GM18502 (cell line): ENCODE measurements around the gene HHATL.

ENCODE experiments used
- ATAC-seq: cut with Tn5 transposase; IDR thresholded peaks from one replicate; pipeline ENCODE4 v1.9.1; 2021; ENCODE audit warnings: mild to moderate bottlenecking; ENCODE audit not compliant: unreplicated experiment, poor library complexity

HHATL gene

GRCh38 chr3:42700366-42701288, 2.0 kb downstream of the HHATL start:
- no peak for ATAC-seq

- ATAC-seq: no peak
These were observed 3.1 kb downstream of the HHATL start for GRCh38 chr3:42699511-42699971.

GRCh38 chr3:42698911-42699230, 3.7 kb downstream of the HHATL start:
- ATAC-seq: no peak

- no peak for ATAC-seq
These were observed 4.2 kb downstream of the HHATL start for GRCh38 chr3:42698216-42698910.

DNA sequence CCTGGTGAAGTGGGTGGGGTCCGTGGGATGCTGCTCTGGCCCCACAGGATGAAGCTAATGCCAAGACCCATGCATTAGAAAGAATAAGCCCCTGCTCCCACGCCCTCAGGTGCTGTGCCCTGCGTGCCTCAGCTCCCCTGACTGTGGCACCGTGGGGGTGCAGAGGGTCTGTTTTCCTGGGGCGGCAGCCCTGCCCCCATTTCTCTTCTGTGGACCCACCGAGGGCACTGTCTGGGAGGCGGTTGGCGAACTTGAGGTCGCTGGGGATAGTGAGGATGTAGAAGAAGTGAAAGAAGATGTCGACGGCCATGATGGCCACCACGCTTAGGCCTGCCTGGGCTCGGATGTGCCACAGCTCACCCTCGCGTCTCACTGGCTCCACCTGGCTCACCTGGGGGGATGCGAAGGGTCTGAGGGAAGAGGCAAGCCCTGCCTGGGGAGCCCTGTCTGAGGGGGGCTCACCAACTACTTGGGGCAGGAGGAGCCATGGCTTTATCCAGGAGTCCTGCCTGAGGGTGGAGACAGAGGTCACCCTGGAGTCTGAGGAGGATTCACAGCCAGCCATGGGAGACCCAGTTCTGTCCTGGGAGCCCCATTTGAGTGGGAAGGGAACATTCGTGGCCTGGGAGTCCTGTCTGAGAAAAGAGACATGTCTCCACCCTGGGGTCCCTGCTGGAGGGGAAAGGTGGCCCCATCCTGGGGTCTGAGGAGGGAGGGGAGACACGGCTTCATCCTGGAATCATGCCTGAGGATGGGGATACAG, 5.1 kb downstream of the HHATL start:
- no peak for ATAC-seq

GRCh38 chr3:42696356-42697288, 6.0 kb downstream of the HHATL start:
- no peak for ATAC-seq

DNA sequence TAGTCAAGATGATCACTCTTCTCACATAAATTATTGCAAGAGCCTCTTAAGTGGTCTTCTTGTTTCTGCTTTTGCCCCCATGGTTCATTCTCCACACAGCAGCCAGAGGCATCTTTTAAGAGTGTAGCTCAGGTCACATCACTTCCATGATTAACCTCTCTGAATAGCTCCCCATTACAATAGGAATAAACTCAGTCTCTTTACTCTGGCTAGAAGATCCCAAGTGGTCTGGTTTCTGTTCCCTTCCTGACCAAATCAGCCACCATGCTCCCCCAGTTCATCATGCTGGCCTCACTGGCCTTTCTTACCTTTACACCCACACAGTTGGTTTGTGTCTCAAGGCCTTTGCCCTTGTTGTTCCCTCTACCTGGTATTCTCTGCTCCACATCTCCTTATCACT, 8.2 kb downstream of the HHATL start:
- ATAC-seq: no peak

DNA sequence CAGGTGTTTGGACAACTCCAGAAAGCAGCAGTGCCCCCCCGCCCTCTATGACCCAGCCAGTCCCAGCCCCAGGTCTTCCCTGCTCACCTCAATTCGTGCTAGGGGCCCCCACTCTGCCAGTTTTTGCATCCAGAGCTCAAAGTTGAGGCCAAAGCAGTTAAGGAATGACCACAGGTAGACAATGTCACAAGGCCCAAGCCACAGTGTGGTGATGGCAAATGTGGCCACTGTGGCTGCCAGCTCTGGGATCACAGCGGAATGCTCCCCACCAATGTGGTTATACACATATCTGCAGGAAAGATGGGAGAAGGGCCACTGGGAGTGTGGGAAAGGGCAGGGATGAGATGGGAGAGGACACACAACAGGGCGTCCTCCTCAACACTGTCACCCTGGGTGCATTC, 9.1 kb downstream of the HHATL start:
- no peak for ATAC-seq

DNA sequence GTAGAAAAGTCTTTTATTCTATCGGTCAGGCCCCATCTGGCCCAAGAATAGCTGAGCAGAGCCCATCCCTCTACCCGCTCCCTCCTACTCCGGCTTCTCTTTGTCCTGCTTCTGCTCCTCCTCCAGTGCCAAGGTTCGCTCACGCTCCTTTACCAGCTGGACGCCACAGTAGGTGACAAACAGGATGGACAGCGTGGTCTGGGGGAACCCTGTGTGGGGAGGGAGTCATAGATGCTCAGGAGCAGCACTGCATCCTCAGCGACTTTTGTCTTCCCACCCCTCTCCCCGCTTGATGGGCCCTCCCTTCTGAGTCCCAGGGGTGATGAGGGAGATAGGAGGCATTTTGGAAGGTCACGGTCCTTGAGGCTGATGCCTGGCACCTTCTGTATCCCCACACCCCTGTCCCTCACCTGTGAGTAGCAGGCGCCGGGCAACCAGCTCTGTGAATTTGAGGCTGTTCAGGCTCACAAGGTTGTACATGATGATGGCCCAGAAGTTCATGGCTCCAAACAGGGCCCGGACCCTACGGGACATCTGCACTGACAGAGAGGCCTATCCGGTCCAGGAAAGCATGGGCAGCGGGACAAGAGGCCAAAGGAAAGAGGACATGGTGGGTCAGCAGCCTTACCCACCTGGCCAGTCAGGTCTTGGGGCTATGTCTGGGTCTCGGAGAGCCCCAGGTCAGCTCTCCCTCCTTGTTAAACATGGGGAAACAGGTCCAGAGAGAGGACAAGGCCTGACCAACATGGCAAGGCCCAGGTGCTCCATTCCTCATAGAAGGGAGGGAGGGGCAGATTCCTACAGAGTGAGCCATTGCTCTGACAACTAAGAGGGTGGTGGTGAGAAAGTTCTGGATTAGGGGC, 9.7 kb downstream of the HHATL start:
- ATAC-seq: no peak

GRCh38 chr3:42691816-42692666, 10.6 kb downstream of the HHATL start:
- no peak for ATAC-seq

DNA sequence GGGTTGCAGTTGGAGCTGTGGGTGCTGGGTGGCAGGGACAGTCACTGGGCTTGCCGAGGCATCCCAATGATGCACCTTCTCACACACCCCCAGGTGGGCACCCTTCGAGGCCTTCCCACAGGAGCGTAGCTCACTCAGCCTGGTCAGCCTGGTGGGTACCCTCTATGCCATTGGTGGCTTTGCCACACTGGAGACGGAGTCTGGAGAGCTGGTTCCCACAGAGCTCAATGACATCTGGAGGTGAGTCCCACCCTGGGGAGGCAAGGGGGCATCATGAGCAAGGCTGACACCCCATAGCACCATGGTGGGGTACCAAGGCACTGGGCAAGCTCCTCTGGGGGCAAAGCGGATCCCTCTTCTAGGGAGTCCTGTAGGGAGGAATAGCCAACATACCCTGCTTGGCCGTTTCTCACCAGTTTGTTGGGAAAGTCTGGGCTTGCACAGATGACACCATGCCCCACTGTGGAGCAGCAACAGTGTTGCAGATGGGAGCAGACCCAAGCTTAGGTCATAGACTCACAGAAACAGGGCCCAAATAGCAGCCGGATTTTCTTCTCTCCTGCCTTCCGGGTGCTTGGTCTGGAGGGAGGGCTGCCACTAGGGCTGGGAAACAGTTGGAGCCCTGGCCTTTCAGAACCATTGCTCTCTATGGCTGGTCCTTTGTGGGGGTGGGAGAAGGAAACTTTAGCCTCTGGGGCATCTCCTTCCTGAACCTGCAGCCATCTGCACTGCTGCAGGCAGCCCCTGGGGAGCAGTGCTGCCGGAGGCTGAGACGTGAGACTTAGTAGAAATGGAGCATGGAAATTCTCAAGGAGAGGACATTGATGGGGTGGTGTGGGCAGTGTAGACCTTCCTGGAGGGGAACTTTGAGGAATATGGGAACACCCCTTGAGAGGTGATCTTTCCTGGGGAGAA, 11.6 kb downstream of the HHATL start:
- ATAC-seq: no peak

GRCh38 chr3:42690191-42690590, 12.4 kb downstream of the HHATL start:
- no peak for ATAC-seq

DNA sequence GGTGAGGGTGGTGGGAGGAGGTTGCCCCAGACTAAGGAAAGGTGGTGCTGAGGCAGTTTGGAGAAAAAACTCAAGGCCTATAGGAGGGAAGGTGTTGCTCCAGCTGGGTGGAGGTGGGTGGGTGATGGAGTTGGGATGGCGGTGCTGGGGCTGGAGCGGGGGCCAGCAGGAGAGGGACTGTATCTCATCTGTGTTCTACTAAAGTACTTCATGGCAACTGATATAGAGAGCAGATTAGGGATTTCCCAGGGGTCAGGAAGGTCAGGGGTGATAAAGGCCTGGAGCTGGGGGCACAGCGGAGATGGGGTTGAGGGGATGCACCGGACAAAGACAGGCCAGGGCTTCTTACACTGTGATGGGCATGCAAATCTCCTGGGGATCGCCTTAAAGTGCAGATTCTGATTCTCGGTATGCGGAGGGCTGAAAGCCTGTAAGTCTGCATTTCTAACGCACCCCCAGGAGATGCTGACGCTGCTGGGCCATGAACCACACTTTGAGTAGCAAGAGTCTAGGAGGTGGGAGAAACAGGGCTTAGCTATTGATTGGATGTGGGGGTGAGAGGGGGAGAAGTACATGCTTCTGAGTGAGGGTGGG, 13.1 kb downstream of the HHATL start:
- ATAC-seq: no peak

GRCh38 chr3:42688487-42689420, 13.8 kb downstream of the HHATL start:
- ATAC-seq: no peak

DNA sequence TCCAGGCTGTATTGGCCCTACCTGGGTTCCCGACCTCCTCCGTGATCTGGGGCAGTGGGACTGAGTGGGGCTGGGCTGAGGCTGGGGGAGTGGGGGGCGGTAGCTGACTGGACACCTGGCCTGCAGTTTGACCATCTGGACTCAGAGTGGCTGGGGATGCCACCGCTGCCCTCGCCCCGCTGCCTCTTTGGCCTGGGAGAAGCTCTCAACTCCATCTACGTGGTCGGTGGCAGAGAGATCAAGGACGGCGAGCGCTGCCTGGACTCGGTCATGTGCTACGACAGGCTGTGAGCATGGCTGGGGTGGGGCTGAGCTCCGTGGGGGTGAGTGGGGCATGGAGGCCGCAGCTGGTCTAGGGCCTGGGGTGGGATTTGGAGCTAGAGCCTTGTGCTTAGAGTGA, 14.6 kb downstream of the HHATL start:
- ATAC-seq: no peak
